Suprapubic skin (tissue), 4 donors: ENCODE data around the gene NRXN3. TPM values are rescaled to one million over a fixed set of nuclear protein-coding genes. Genes with fewer than 3 reads are reported as not detected.

Experiments used
- DNase-seq, 2 donors: peaks; one replicate each; pipeline ENCODE4 v3.0.0-alpha.2; 2019; ENCODE audit warnings: low spot score in 2 of 2
- H3K27ac ChIP-seq: fragments of 200-600 bp; sonication (generic); one replicate; pipeline ENCODE4 v1.5.1; 2019
- H3K27me3 ChIP-seq: fragments of 200-600 bp; sonication (generic); one replicate; pipeline ENCODE4 v1.5.1; 2019
- H3K36me3 ChIP-seq: fragments of 200-600 bp; sonication (generic); one replicate; pipeline ENCODE4 v1.5.1; 2019
- H3K4me1 ChIP-seq: fragments of 200-600 bp; sonication (generic); one replicate; pipeline ENCODE4 v1.5.1; 2019
- H3K4me3 ChIP-seq: fragments of 200-600 bp; sonication (generic); one replicate; pipeline ENCODE4 v1.5.1; 2019; ENCODE audit warnings: mild to moderate bottlenecking
- H3K9me3 ChIP-seq: fragments of 200-600 bp; sonication (generic); one replicate; pipeline ENCODE4 v1.5.1; 2019
- EP300 ChIP-seq: sonication (generic); formaldehyde crosslinking; IDR thresholded peaks from one replicate; pipeline ENCODE4 v1.6.1; 2017; ENCODE audit warnings: antibody characterized with exemption
- POLR2A ChIP-seq, 2 donors: fragments of 450-650 bp; IDR thresholded peaks; one replicate each; pipeline ENCODE4 v1.6.1; 2017; ENCODE audit warnings: antibody characterized with exemption in 2 of 2, mild to moderate bottlenecking in 2 of 2, moderate library complexity in 2 of 2
- POLR2AphosphoS5 ChIP-seq, 3 donors: sonication (generic); formaldehyde crosslinking; IDR thresholded peaks; one replicate each; pipeline ENCODE4 v1.6.1; 2017; ENCODE audit warnings: antibody characterized with exemption in 3 of 3
- WGBS: methylation state at CpG from one replicate; pipeline ENCODE4 v1.1.5; 2018; 5-methylcytosine and 5-hydroxymethylcytosine counted together
- total RNA-seq, 4 donors: library from RNA; depleted of rRNA; stranded (reverse); fragments of >200 nt; gene quantifications; one replicate each; pipeline ENCODE4 v1.1.0, GENCODE V29; 2016
- TF ChIP-seq, protein P1 (sequence below), 2 donors: fragments of 200-600 bp in 1 of 2; fragments of 450-650 bp in 1 of 2; sonication (generic) in 1 of 2; IDR thresholded peaks; one replicate each; pipeline ENCODE4 v1.5.1; 2016 to 2019; ENCODE audit warnings: antibody characterized with exemption in 2 of 2, mild to moderate bottlenecking in 1 of 2, moderate library complexity in 1 of 2

NRXN3 gene
- total RNA-seq, 4 donors from 2014 or later = 0.79 to 4.3 (median 3.3) TPM

DNA sequence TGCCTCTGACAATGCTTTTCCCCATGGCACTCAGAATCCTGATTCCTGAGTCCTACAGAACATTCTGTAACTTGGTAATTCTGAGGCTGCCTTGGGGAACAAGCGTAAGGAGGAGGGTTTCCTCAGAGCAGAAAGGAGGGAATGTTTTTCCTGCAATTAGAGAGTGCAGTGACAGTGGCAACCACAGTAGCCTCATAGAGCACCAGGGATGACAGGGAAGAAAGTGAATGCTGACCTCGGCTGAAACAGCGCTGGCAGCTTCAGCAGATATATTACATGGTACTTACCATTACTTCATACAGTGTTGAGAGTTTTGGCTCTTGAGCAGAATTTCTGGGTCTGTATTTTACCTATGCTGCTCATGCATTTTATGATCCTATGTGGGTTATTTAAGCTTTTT lies 757.1 kb downstream of the NRXN3 start:
- H3K4me3 ChIP-seq = no peak overlapping the region
- TF ChIP-seq POLR2A (IDR thresholded peaks at IDR 0.05) (no peak), EP300 (no peak), POLR2AphosphoS5 (IDR thresholded peaks at IDR 0.05) (no peak)
- TF ChIP-seq, protein P1, sequence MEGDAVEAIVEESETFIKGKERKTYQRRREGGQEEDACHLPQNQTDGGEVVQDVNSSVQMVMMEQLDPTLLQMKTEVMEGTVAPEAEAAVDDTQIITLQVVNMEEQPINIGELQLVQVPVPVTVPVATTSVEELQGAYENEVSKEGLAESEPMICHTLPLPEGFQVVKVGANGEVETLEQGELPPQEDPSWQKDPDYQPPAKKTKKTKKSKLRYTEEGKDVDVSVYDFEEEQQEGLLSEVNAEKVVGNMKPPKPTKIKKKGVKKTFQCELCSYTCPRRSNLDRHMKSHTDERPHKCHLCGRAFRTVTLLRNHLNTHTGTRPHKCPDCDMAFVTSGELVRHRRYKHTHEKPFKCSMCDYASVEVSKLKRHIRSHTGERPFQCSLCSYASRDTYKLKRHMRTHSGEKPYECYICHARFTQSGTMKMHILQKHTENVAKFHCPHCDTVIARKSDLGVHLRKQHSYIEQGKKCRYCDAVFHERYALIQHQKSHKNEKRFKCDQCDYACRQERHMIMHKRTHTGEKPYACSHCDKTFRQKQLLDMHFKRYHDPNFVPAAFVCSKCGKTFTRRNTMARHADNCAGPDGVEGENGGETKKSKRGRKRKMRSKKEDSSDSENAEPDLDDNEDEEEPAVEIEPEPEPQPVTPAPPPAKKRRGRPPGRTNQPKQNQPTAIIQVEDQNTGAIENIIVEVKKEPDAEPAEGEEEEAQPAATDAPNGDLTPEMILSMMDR (IDR thresholded peaks at IDR 0.05) = no peak
- no peaks in the 10 kb centered on the region for H3K36me3 ChIP-seq
- H3K9me3 ChIP-seq = no peaks in the 10 kb centered on the region
- H3K27ac ChIP-seq = no peak overlapping the region
- H3K27me3 ChIP-seq = peaks cover 2% of the 10 kb centered on the region
- 74% methylated on average over 3 of the region's 3 CpGs for WGBS
- DNase-seq = no peak
- no peaks in the 10 kb centered on the region for H3K4me1 ChIP-seq

DNA sequence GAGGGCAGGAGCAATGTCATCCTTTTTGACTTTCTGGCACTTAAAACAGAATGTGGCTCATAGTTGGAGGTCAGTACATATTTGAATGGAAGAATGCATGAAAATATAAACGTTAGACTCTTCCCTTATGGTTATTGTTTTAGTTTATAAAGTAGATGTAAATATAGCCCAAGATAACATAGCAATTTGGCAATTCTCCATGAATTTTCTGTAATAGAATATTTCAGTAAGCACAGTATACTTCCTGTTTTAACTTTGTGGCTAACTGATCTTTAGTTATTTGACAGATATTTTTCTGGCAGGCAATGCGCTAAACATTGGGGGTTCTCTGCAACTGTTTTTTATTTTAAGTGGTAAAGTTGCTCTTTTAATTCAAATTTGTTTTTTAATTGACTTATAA lies 763.0 kb downstream of the NRXN3 start:
- DNase-seq = no peak
- no peaks in the 10 kb centered on the region for H3K4me1 ChIP-seq
- H3K36me3 ChIP-seq = no peaks in the 10 kb centered on the region
- H3K9me3 ChIP-seq = no peaks in the 10 kb centered on the region
- peaks cover 5% of the 10 kb centered on the region for H3K27me3 ChIP-seq
- 32% methylated on average over 2 of the region's 2 CpGs for WGBS
- H3K4me3 ChIP-seq = no peak overlapping the region
- TF ChIP-seq EP300 (no peak), POLR2A (IDR thresholded peaks at IDR 0.05) (no peak), POLR2AphosphoS5 (IDR thresholded peaks at IDR 0.05) (no peak)
- TF ChIP-seq, protein P1 (IDR thresholded peaks at IDR 0.05) = no peak
- H3K27ac ChIP-seq = no peak overlapping the region

DNA sequence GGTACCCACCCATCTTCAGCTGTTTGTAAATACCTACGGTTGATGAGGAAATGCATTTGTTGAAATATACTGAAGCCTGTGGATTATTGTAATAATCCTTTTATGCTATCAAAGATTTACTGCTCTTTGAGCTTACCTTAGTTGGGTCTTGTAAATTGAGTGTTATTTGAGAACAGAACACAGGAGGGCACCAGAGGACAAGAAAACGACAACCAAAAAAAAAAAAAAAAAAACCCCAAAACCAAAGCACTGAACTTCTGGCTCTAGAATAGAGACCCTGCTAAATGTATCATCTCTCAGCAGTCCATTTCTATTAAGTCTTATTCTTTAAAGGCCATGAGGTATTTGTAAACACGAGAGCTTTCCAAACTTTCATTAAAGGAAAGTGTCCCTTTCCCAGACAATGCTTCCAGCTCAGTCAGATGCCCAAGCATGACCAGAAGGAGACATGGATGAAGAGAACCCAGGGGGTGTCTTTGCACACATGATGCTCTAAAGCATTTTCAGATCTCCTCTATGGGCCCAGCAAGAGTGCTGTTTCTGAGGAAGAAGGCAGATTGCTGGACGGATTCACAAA lies 763.9 kb downstream of the NRXN3 start:
- Histone ChIP-seq H3K4me1 (no peaks in the 10 kb centered on the region), H3K4me3 (no peak overlapping the region), H3K27me3 (peaks cover 5% of the 10 kb centered on the region), H3K36me3 (no peaks in the 10 kb centered on the region), H3K27ac (no peak overlapping the region), H3K9me3 (no peaks in the 10 kb centered on the region)
- TF ChIP-seq POLR2A (IDR thresholded peaks at IDR 0.05) (no peak), EP300 (no peak), POLR2AphosphoS5 (IDR thresholded peaks at IDR 0.05) (no peak)
- TF ChIP-seq, protein P1 (IDR thresholded peaks at IDR 0.05) = peak in 1 of 2 donors; percentile 6
- 21% methylated on average over 4 of the region's 4 CpGs for WGBS
- no peak for DNase-seq

DNA sequence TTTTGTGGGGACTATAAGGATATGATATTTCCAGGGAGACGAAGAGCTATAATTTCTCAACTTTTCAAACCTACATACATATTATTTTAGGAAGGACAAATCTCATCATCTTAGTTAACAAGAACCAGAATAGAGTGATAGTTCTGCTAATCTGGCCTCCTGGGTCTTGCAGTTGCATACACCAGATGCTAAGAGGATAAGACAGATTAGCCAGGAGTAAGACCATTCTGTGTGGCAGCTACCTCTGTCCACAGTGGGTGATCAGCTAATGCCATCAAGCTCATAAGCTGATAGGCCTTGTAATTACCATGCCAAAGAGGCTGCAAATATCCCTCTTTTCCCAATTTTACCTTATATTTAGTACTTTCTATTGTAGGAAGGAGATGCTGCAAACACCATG lies 776.8 kb downstream of the NRXN3 start:
- Histone ChIP-seq H3K4me3 (no peak overlapping the region), H3K36me3 (no peaks in the 10 kb centered on the region), H3K9me3 (no peaks in the 10 kb centered on the region), H3K27ac (no peak overlapping the region), H3K4me1 (no peaks in the 10 kb centered on the region), H3K27me3 (no peaks in the 10 kb centered on the region)
- WGBS = 58% methylated on average over 1 of the region's 1 CpG
- no peak for TF ChIP-seq POLR2A (IDR thresholded peaks at IDR 0.05)
- TF ChIP-seq, protein P1 (IDR thresholded peaks at IDR 0.05) = no peak
- no peak for TF ChIP-seq POLR2AphosphoS5 (IDR thresholded peaks at IDR 0.05)
- TF ChIP-seq EP300 = no peak
- no peak for DNase-seq

DNA sequence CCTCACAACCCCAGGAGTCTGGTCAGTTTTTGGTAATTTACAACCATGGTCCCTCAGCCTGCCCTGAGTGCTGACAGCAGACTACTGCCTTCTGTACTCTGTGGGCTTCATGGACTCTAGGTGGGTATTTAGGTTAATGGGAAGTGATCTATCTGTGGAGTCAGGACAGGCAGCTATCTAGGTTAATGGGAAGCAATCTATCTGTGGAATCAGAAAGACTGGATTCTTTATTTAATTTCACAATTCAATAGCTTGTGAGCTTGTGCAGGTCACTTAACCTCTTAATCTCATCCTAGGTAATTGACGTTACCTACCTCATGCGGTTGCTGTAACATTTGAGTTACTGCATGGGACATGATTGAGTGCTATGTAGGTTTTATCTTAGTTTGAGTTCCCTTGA lies 777.5 kb downstream of the NRXN3 start:
- no peaks in the 10 kb centered on the region for H3K4me1 ChIP-seq
- no peak overlapping the region for H3K27ac ChIP-seq
- H3K27me3 ChIP-seq = no peaks in the 10 kb centered on the region
- H3K36me3 ChIP-seq = no peaks in the 10 kb centered on the region
- no peaks in the 10 kb centered on the region for H3K9me3 ChIP-seq
- TF ChIP-seq EP300 (no peak), POLR2A (IDR thresholded peaks at IDR 0.05) (no peak), POLR2AphosphoS5 (IDR thresholded peaks at IDR 0.05) (no peak)
- TF ChIP-seq, protein P1 (IDR thresholded peaks at IDR 0.05) = no peak
- WGBS = 97% methylated on average over 2 of the region's 2 CpGs
- no peak for DNase-seq
- H3K4me3 ChIP-seq = no peak overlapping the region
